ENCODE measurements around the gene SRSF8.
A peak's percentile ranks its signal among the peaks of the same experiment; 100 is the strongest.
"Not testable (repeated sequence)": the region's sequence is repeated elsewhere in the genome, so short reads cannot be mapped to it uniquely, and the experiment has no call there.

Gene SRSF8

GRCh38 chr11:95066716-95067038, at the start of gene SRSF8:
TSS of gene SRSF8 (plus strand) at chr11:95066919. CDS start at chr11:95067227, 308 bp downstream.
- no peak for DNase-seq (ENCODE audit: low read depth)

- DNase-seq (ENCODE audit: low read depth): not testable (repeated sequence)
These were observed 45.3 kb upstream of the SRSF8 start for GRCh38 chr11:95021468-95021867.

GRCh38 chr11:95024958-95025357, 41.8 kb upstream of the SRSF8 start, which contains the start of gene KDM4E:
TSS of gene KDM4E (plus strand) at chr11:95025258. CDS start at chr11:95025558, 300 bp downstream.
- DNase-seq (ENCODE audit: low read depth): no peak

- not testable (repeated sequence) for DNase-seq (ENCODE audit: low read depth)
These were observed 41.1 kb upstream of the SRSF8 start for GRCh38 chr11:95025594-95025993.

GRCh38 chr11:95028357-95028756, 38.4 kb upstream of the SRSF8 start:
- DNase-seq (ENCODE audit: low read depth): no peak

GRCh38 chr11:95033051-95033450, 33.7 kb upstream of the SRSF8 start:
- no peak for DNase-seq (ENCODE audit: low read depth)

GRCh38 chr11:95035316-95035715, 31.4 kb upstream of the SRSF8 start:
- DNase-seq (ENCODE audit: low read depth): no peak

- DNase-seq (ENCODE audit: low read depth): not testable (repeated sequence)
These were observed 29.2 kb upstream of the SRSF8 start for GRCh38 chr11:95037356-95038035.

GRCh38 chr11:95042239-95042638, 24.5 kb upstream of the SRSF8 start:
- no peak for DNase-seq (ENCODE audit: low read depth)

GRCh38 chr11:95042906-95043305, 23.8 kb upstream of the SRSF8 start:
- DNase-seq (ENCODE audit: low read depth): no peak

- DNase-seq (ENCODE audit: low read depth): no peak
These were observed 22.7 kb upstream of the SRSF8 start for GRCh38 chr11:95044010-95044409.

GRCh38 chr11:95045812-95046211, 20.9 kb upstream of the SRSF8 start:
- DNase-seq (ENCODE audit: low read depth): no peak

- DNase-seq (ENCODE audit: low read depth): not testable (repeated sequence)
These were observed 17.6 kb upstream of the SRSF8 start, which contains the start of gene KDM4F for GRCh38 chr11:95049122-95049521. TSS of gene KDM4F (plus strand) at chr11:95049422.

- no peak for DNase-seq (ENCODE audit: low read depth)
These were observed 16.0 kb upstream of the SRSF8 start for GRCh38 chr11:95050595-95051202.

- no peak for DNase-seq (ENCODE audit: low read depth)
These were observed 12.4 kb upstream of the SRSF8 start for GRCh38 chr11:95054356-95054755.

GRCh38 chr11:95055283-95055897, 11.3 kb upstream of the SRSF8 start:
- DNase-seq (ENCODE audit: low read depth): no peak

GRCh38 chr11:95057959-95058358, 8.8 kb upstream of the SRSF8 start:
- DNase-seq (ENCODE audit: low read depth): no peak

GRCh38 chr11:95058621-95059020, 8.1 kb upstream of the SRSF8 start:
- no peak for DNase-seq (ENCODE audit: low read depth)

- DNase-seq (ENCODE audit: low read depth): no peak
These were observed 7.7 kb upstream of the SRSF8 start for GRCh38 chr11:95059046-95059445.

- DNase-seq (ENCODE audit: low read depth): no peak
These were observed 1.4 kb upstream of the SRSF8 start for GRCh38 chr11:95065336-95065735.

- peak; percentile 35 for DNase-seq (ENCODE audit: low read depth)
These were observed 521 bp downstream of the SRSF8 start for GRCh38 chr11:95067039-95067840.

- peak; percentile 15 for DNase-seq (ENCODE audit: low read depth)
These were observed 1.1 kb downstream of the SRSF8 start for GRCh38 chr11:95067841-95068219.

GRCh38 chr11:95068549-95068948, 1.8 kb downstream of the SRSF8 start:
- peak; percentile 35 for DNase-seq (ENCODE audit: low read depth)
